Endothelial cell of umbilical vein (primary cell): ENCODE results near the gene CALR3.

Source experiments
- CTCF ChIP-seq, 2 donors: IDR thresholded peaks; 1 replicate in 1 of 2; 2 replicates in 1 of 2; pipeline ENCODE4 v1.5.1; 2011; ENCODE audit warnings: low read length in 2 of 2, mild to moderate bottlenecking in 2 of 2, moderate library complexity in 2 of 2, control low read depth in 1 of 2, inconsistent platforms in 1 of 2, low read depth in 1 of 2; ENCODE audit not compliant: insufficient read depth in 1 of 2; ENCODE audit errors: extremely low read depth in 1 of 2
- EZH2 ChIP-seq: IDR thresholded peaks from 2 replicates; pipeline ENCODE4 v1.6.1; 2012; ENCODE audit warnings: borderline replicate concordance, low read depth, mild to moderate bottlenecking, moderate library complexity, low read length, inconsistent platforms; ENCODE audit not compliant: severe bottlenecking
- FOS ChIP-seq: IDR thresholded peaks from 2 replicates; pipeline ENCODE4 v1.6.1; 2011; ENCODE audit warnings: mild to moderate bottlenecking, low read length, moderate library complexity, borderline replicate concordance; ENCODE audit not compliant: insufficient read depth
- JUN ChIP-seq: IDR thresholded peaks from 2 replicates; pipeline ENCODE4 v1.6.1; 2011; ENCODE audit warnings: borderline replicate concordance, low read depth; ENCODE audit not compliant: insufficient read length, insufficient read depth
- MAX ChIP-seq: IDR thresholded peaks from 2 replicates; pipeline ENCODE4 v1.6.1; 2011; ENCODE audit not compliant: insufficient read depth, insufficient read length
- MYC ChIP-seq: IDR thresholded peaks from one replicate; pipeline ENCODE4 v1.6.1; 2011; ENCODE audit warnings: mild to moderate bottlenecking, low read depth, low read length
- POLR2A ChIP-seq: IDR thresholded peaks from 2 replicates; pipeline ENCODE4 v1.6.1; 2012; ENCODE audit warnings: low read depth, mild to moderate bottlenecking, control low read depth, low read length
- POLR2AphosphoS5 ChIP-seq: IDR thresholded peaks from 2 replicates; pipeline ENCODE4 v1.6.1; 2012; ENCODE audit warnings: low read depth, mild to moderate bottlenecking, control low read depth, low read length, moderate library complexity; ENCODE audit not compliant: insufficient read depth

- TF ChIP-seq MYC (no peak), POLR2AphosphoS5 (no peak), CTCF (IDR thresholded peaks at IDR 0.05; ENCODE audit: extremely low read depth in 1 of 2, insufficient read depth in 1 of 2, low read depth in 1 of 2, low read length in 2 of 2) (no peak), EZH2 (no peak), FOS (no peak), POLR2A (no peak), JUN (no peak), MAX (no peak)
Measured at GRCh38 chr19:16508546-16508945, 12.6 kb upstream of the CALR3 start.
